H1 (cell line): ENCODE measurements around the gene SELENOK. TPM values are rescaled to one million over a fixed set of nuclear protein-coding genes. Genes with fewer than 3 reads are reported as not detected.

Experiments used
- CTCF ChIA-PET: fragments of 300-600 bp; sonication (Branson Sonifier 250); formaldehyde crosslinking; loops from one replicate; lab custom pipeline; 2021; ENCODE audit not compliant: partially characterized antibody; lab: Charles Lee
- POLR2A ChIA-PET: fragments of 300-600 bp; sonication (Branson Sonifier 250); formaldehyde crosslinking; loops from one replicate; lab custom pipeline; 2021; ENCODE audit warnings: inconsistent platforms; ENCODE audit not compliant: partially characterized antibody; lab: Charles Lee
- DNase-seq, 2 experiments: peaks; one replicate each; pipeline versions ENCODE4 v3.0.0 to v3.0.0-alpha.2; 2010 to 2022; ENCODE audit warnings: low spot score in 2 of 2, low read depth in 1 of 2, mixed read lengths in 1 of 2
- FAIRE-seq: peaks from 2 replicates; lab custom pipeline; 2011; peaks lifted over from hg19 to GRCh38; lab: Jason Lieb, UNC
- H2AFZ ChIP-seq: 2 replicates; pipeline ENCODE4 v1.8.1; 2012; ENCODE audit warnings: low read length, inconsistent platforms
- H2AK5ac ChIP-seq: 2 replicates; pipeline ENCODE4 v1.6.1; 2013; ENCODE audit warnings: low read depth, low read length
- H2BK120ac ChIP-seq: replicated peaks from 2 replicates; pipeline ENCODE3; 2013; ENCODE audit warnings: low read depth, low read length, inconsistent platforms
- H2BK12ac ChIP-seq: 2 replicates; pipeline ENCODE4 v1.6.1; 2013; ENCODE audit warnings: low read depth, low read length
- H2BK15ac ChIP-seq: 2 replicates; pipeline ENCODE4 v1.6.1; 2013; ENCODE audit warnings: low read length
- H2BK20ac ChIP-seq: 2 replicates; pipeline ENCODE4 v1.6.1; 2013; ENCODE audit warnings: low read length
- H2BK5ac ChIP-seq: 2 replicates; pipeline ENCODE4 v1.6.1; 2013; ENCODE audit warnings: low read depth, low read length
- H3K14ac ChIP-seq: 2 replicates; pipeline ENCODE4 v1.6.1; 2013; ENCODE audit warnings: inconsistent platforms; ENCODE audit not compliant: insufficient read length
- H3K18ac ChIP-seq: 2 replicates; pipeline ENCODE4 v1.6.1; 2013; ENCODE audit warnings: low read length; ENCODE audit errors: extremely low read depth
- H3K23ac ChIP-seq: 2 replicates; pipeline ENCODE4 v1.6.1; 2013; ENCODE audit warnings: inconsistent platforms; ENCODE audit not compliant: insufficient read length
- H3K23me2 ChIP-seq: 2 replicates; pipeline ENCODE4 v1.6.1; 2013; ENCODE audit warnings: low read depth, low read length
- H3K27ac ChIP-seq: 2 replicates; pipeline ENCODE4 v1.6.1; 2011; ENCODE audit warnings: low read depth, low read length, inconsistent platforms
- H3K27me3 ChIP-seq, 4 experiments: replicated peaks in 1 of 4; 1 replicate in 1 of 4; 2 replicates in 3 of 4; pipeline versions ENCODE4 v1.6.1 to v1.8.1; 2011 to 2013; ENCODE audit warnings: low read length in 3 of 4, mild to moderate bottlenecking in 3 of 4, inconsistent platforms in 2 of 4, mixed read lengths in 2 of 4, moderate library complexity in 1 of 4; ENCODE audit not compliant: control insufficient read depth in 3 of 4, insufficient read depth in 3 of 4; ENCODE audit errors: extremely low read depth in 1 of 4
- H3K36me3 ChIP-seq, 4 experiments: 2 replicates each; pipeline versions ENCODE4 v1.6.1 to v1.8.1; 2011 to 2013; ENCODE audit warnings: mild to moderate bottlenecking in 4 of 4, low read length in 3 of 4, moderate library complexity in 2 of 4, control low read depth in 1 of 4, inconsistent platforms in 1 of 4; ENCODE audit not compliant: insufficient read depth in 4 of 4, control insufficient read depth in 2 of 4
- H3K4ac ChIP-seq: replicated peaks from 2 replicates; pipeline ENCODE3; 2013; ENCODE audit warnings: low read length, low read depth, mixed read lengths, inconsistent platforms; ENCODE audit not compliant: insufficient read length
- H3K4me1 ChIP-seq, 4 experiments: replicated peaks in 1 of 4; 1 replicate in 1 of 4; 2 replicates in 3 of 4; pipeline versions ENCODE4 v1.6.1 to v1.8.1; 2011 to 2013; ENCODE audit warnings: low read length in 3 of 4, inconsistent platforms in 2 of 4, mixed read lengths in 1 of 4; ENCODE audit not compliant: insufficient read depth in 4 of 4, control insufficient read depth in 3 of 4
- H3K4me2 ChIP-seq, 2 experiments: 2 replicates each; pipeline versions ENCODE4 v1.6.1 to v1.8.1; 2011 to 2013; ENCODE audit warnings: low read depth in 2 of 2, low read length in 2 of 2, control low read depth in 1 of 2, inconsistent platforms in 1 of 2, mild to moderate bottlenecking in 1 of 2; ENCODE audit not compliant: insufficient read depth in 1 of 2
- H3K4me3 ChIP-seq, 4 experiments: fragments of 200-600, 300-600 bp in 1 of 4; sonication (generic), shearing (Covaris generic), sonication (Bioruptor Twin) in 1 of 4; 2 replicates each; pipeline versions ENCODE4 v1.5.1 to v1.8.1; 2011 to 2016; ENCODE audit warnings: low read length in 4 of 4, low read depth in 3 of 4, control low read depth in 2 of 4, inconsistent platforms in 2 of 4, mild to moderate bottlenecking in 2 of 4, mixed read lengths in 1 of 4, moderate library complexity in 1 of 4; ENCODE audit not compliant: insufficient read depth in 2 of 4; ENCODE audit errors: extremely low read depth in 1 of 4
- H3K56ac ChIP-seq: replicated peaks from 2 replicates; pipeline ENCODE3; 2013; ENCODE audit warnings: low read depth, mild to moderate bottlenecking, mixed read lengths, low read length, inconsistent platforms; ENCODE audit not compliant: insufficient read length
- H3K79me1 ChIP-seq: 2 replicates; pipeline ENCODE4 v1.6.1; 2013; ENCODE audit warnings: low read depth, low read length, control low read depth
- H3K79me2 ChIP-seq, 2 experiments: 2 replicates each; pipeline versions ENCODE4 v1.6.1 to v1.8.1; 2012 to 2013; ENCODE audit warnings: low read length in 2 of 2, mild to moderate bottlenecking in 2 of 2, inconsistent platforms in 1 of 2; ENCODE audit not compliant: insufficient read depth in 2 of 2, control insufficient read depth in 1 of 2
- H3K9ac ChIP-seq, 4 experiments: replicated peaks in 1 of 4; 1 replicate in 1 of 4; 2 replicates in 3 of 4; pipeline versions ENCODE4 v1.6.1 to v1.8.1; 2011 to 2013; ENCODE audit warnings: low read depth in 3 of 4, low read length in 3 of 4, control low read depth in 2 of 4, mild to moderate bottlenecking in 2 of 4, moderate library complexity in 2 of 4, inconsistent platforms in 1 of 4; ENCODE audit errors: extremely low read depth in 1 of 4
- H3K9me3 ChIP-seq, 2 experiments: 2 replicates each; pipeline versions ENCODE4 v1.6.1 to v1.8.1; 2012 to 2013; ENCODE audit warnings: mild to moderate bottlenecking in 2 of 2, moderate library complexity in 2 of 2, control low read depth in 1 of 2, inconsistent platforms in 1 of 2, low read depth in 1 of 2, low read length in 1 of 2, mixed read lengths in 1 of 2; ENCODE audit not compliant: insufficient read depth in 2 of 2
- H4K20me1 ChIP-seq, 2 experiments: replicated peaks in 1 of 2; 2 replicates each; pipeline versions ENCODE3 to v1.8.1; 2011 to 2013; ENCODE audit warnings: inconsistent platforms in 2 of 2, low read length in 2 of 2, mild to moderate bottlenecking in 1 of 2; ENCODE audit not compliant: insufficient read depth in 2 of 2, control insufficient read depth in 1 of 2
- H4K5ac ChIP-seq: 2 replicates; pipeline ENCODE4 v1.6.1; 2013; ENCODE audit warnings: low read length, low read depth, mixed read lengths, inconsistent platforms; ENCODE audit not compliant: insufficient read length
- H4K8ac ChIP-seq: 2 replicates; pipeline ENCODE4 v1.8.0; 2013; ENCODE audit warnings: mild to moderate bottlenecking, moderate library complexity, low read length, inconsistent platforms; ENCODE audit not compliant: insufficient read depth; ENCODE audit errors: extremely low read depth
- H4K91ac ChIP-seq: replicated peaks from 2 replicates; pipeline ENCODE3; 2013; ENCODE audit warnings: low read length, mixed read lengths, inconsistent platforms; ENCODE audit not compliant: insufficient read length
- CBX5 ChIP-seq: fragments of 300-800, 300-1000 bp; sonication (generic); IDR thresholded peaks from 2 replicates; pipeline ENCODE4 v1.7.1; 2016; ENCODE audit warnings: antibody characterized with exemption, low read length, low read depth
- HDAC6 ChIP-seq: IDR thresholded peaks from one replicate; pipeline ENCODE4 v1.7.1; 2012; ENCODE audit warnings: low read depth, mild to moderate bottlenecking, inconsistent platforms, low read length, moderate library complexity
- RAD21 ChIP-seq, 2 experiments: IDR thresholded peaks in 1 of 2; conservative IDR thresholded peaks in 1 of 2; 2 replicates each; pipeline ENCODE4 v1.6.1; 2011; ENCODE audit warnings: low read depth in 2 of 2, low read length in 2 of 2, improper control_type of control experiment in 1 of 2, inconsistent platforms in 1 of 2, mild to moderate bottlenecking in 1 of 2, moderate library complexity in 1 of 2
- RNF2 ChIP-seq: fragments of 200-900, 300-1000 bp; sonication (generic); IDR thresholded peaks from 2 replicates; pipeline ENCODE4 v1.7.1; 2016; ENCODE audit warnings: borderline replicate concordance, low read depth, mild to moderate bottlenecking, antibody characterized with exemption, low read length; ENCODE audit not compliant: poor library complexity, severe bottlenecking; ENCODE audit errors: missing control alignments
- SIN3A ChIP-seq, 2 experiments: IDR thresholded peaks in 1 of 2; conservative IDR thresholded peaks in 1 of 2; 2 replicates each; pipeline ENCODE4 v1.6.1; 2011 to 2012; ENCODE audit warnings: low read length in 2 of 2, improper control_type of control experiment in 1 of 2, low read depth in 1 of 2, mild to moderate bottlenecking in 1 of 2
- SUZ12 ChIP-seq: fragments of 200-600 bp; sonication (generic); IDR thresholded peaks from 2 replicates; pipeline ENCODE4 v1.6.1; 2012; ENCODE audit warnings: mild to moderate bottlenecking, inconsistent platforms, low read length, moderate library complexity, mixed read lengths
- WGBS, 2 experiments: shearing (Covaris generic) in 1 of 2; methylation state at CpG; one replicate each; pipeline versions ENCODE4 v1.1.6 to v1.1.7; 2013 to 2015; ENCODE audit warnings: low lambda C conversion rate in 2 of 2, mixed read lengths in 2 of 2, inconsistent platforms in 1 of 2, low coverage in 1 of 2, missing lambda C conversion rate in 1 of 2; ENCODE audit not compliant: insufficient replicate concordance in 2 of 2, insufficient coverage in 1 of 2, insufficient read length in 1 of 2; ENCODE audit errors: extremely low coverage in 1 of 2, missing lambda C conversion rate in 1 of 2; 5-methylcytosine and 5-hydroxymethylcytosine counted together
- polyA plus RNA-seq, 7 experiments: library from polyadenylated mRNA; depleted of rRNA in 3 of 7; stranded (reverse) in 5 of 7; unstranded in 2 of 7; fragments of >200 nt in 5 of 7; fragments of 200-250 nt in 2 of 7; gene quantifications; 1 replicate in 5 of 7; 2 replicates in 1 of 7; 4 replicates in 1 of 7; pipeline versions ENCODE4 v1.2.1 to v1.2.3, GENCODE V29; 2011 to 2013; ENCODE audit warnings: missing spikeins in 2 of 7, mixed read lengths in 2 of 7
- total RNA-seq: library from RNA; stranded (reverse); fragmentation: NEBNext Ultra II Directional; extraction: Animal tissue kit (Norgen Biotek cat#: 25700); gene quantifications from 2 replicates; pipeline ENCODE4 v1.2.1, GENCODE V29; 2021
- TF ChIP-seq, protein P1 (sequence below), 3 experiments: IDR thresholded peaks; 1 replicate in 2 of 3; 2 replicates in 1 of 3; pipeline versions ENCODE4 v1.5.1 to v1.6.1; 2011; ENCODE audit warnings: low read length in 3 of 3, mild to moderate bottlenecking in 3 of 3, inconsistent platforms in 2 of 3, low read depth in 1 of 3, moderate library complexity in 1 of 3; ENCODE audit not compliant: insufficient read depth in 1 of 3; ENCODE audit errors: control extremely low read depth in 1 of 3

The SELENOK gene
- total and polyA plus RNA-seq, 2 of the 8 experiments (the other 6 are each of a cell fraction or from before 2014, with no cell fraction given) = 26.9 to 40.2 TPM

DNA sequence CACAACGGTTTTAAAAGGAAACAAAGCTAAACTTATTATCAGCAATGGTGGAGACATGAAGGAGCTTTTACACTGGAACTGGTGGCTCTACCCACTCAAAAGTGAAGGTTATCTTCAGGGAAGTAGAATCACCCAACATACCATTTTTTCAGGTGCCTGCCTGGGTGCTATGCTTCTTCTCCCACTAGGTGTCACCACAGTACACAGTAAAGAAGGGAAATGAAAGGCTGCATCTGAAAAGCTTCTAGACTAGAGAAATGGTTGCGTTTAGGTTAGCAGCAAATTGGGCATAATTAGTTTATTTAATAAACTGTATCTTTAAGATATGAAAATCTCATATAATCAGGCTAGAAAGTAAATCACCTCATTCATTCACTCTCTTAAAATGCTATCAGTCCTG lies 47.0 kb upstream of the SELENOK start:
- Histone ChIP-seq H3K23ac (no peak overlapping the region), H3K23me2 (no peaks in the 10 kb centered on the region), H4K91ac (no peak overlapping the region), H2BK120ac (no peak overlapping the region), H3K56ac (no peak overlapping the region), H2BK20ac (no peak overlapping the region), H3K79me2 (no peaks in the 10 kb centered on the region), H3K36me3 (no peaks in the 10 kb centered on the region), H3K9ac (no peak overlapping the region), H3K18ac (no peak overlapping the region), H4K5ac (no peak overlapping the region), H2BK12ac (no peak overlapping the region), H3K4me2 (no peak overlapping the region), H2BK5ac (no peak overlapping the region), H4K20me1 (no peaks in the 10 kb centered on the region), H2AK5ac (no peak overlapping the region), H3K79me1 (no peaks in the 10 kb centered on the region), H3K4me3 (no peak overlapping the region)
- DNase-seq = peak in 1 of 2 experiments; percentile 69
- peak; percentile 65 for FAIRE-seq
- no peak for TF ChIP-seq SIN3A (conservative IDR thresholded peaks at IDR 0.05 in 1 of 2, IDR thresholded peaks at IDR 0.05 in 1 of 2; ENCODE audit: low read depth in 1 of 2, low read length in 2 of 2)
- no peak for TF ChIP-seq HDAC6
- TF ChIP-seq, protein P1, sequence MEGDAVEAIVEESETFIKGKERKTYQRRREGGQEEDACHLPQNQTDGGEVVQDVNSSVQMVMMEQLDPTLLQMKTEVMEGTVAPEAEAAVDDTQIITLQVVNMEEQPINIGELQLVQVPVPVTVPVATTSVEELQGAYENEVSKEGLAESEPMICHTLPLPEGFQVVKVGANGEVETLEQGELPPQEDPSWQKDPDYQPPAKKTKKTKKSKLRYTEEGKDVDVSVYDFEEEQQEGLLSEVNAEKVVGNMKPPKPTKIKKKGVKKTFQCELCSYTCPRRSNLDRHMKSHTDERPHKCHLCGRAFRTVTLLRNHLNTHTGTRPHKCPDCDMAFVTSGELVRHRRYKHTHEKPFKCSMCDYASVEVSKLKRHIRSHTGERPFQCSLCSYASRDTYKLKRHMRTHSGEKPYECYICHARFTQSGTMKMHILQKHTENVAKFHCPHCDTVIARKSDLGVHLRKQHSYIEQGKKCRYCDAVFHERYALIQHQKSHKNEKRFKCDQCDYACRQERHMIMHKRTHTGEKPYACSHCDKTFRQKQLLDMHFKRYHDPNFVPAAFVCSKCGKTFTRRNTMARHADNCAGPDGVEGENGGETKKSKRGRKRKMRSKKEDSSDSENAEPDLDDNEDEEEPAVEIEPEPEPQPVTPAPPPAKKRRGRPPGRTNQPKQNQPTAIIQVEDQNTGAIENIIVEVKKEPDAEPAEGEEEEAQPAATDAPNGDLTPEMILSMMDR (IDR thresholded peaks at IDR 0.05; ENCODE audit: control extremely low read depth in 1 of 3, insufficient read depth in 1 of 3, low read depth in 1 of 3, low read length in 3 of 3) = peak in 2 of 3 experiments; percentile 67 to 77; a peak in 3 of 4 replicates
- no peak for TF ChIP-seq SUZ12
- TF ChIP-seq RNF2 = no peak
- no peak for TF ChIP-seq CBX5
- peak; percentile 86 to 90 for TF ChIP-seq RAD21 (IDR thresholded peaks at IDR 0.05 in 1 of 2, conservative IDR thresholded peaks at IDR 0.05 in 1 of 2; ENCODE audit: low read depth in 2 of 2, low read length in 2 of 2)
- TF ChIP-seq, all 59 proteins: peak for 2
- Histone ChIP-seq H3K27ac (no peak overlapping the region), H2AFZ (no peak overlapping the region), H3K4me1 (no peaks in the 10 kb centered on the region), H3K27me3 (no peaks in the 10 kb centered on the region), H3K9me3 (peaks cover 0 to 2% of the 10 kb centered on the region in 2 experiments; a peak in 1 of 4 replicates), H2BK15ac (no peak overlapping the region), H3K14ac (no peak overlapping the region), H4K8ac (no peak overlapping the region), H3K4ac (no peak overlapping the region)
- ChIA-PET POLR2A (interaction anchor here (1.1 to 1.5 kb wide), 2 partner anchors 11 to 183 kb away, joined by 3 to 4 read pairs; no protein-coding TSS in a partner anchor), CTCF (interaction anchor here (0.5 to 4.5 kb wide), 58 partner anchors 8 to 892 kb away, joined by 3 to 33 read pairs (median 4); no protein-coding TSS in a partner anchor)
- 29% methylated on average over 2 of the region's 2 CpGs; no CpG with 5 or more reads in 1 of the 2 experiments for WGBS, 2 experiments
